Lung (tissue), 12 donors: Measurements from ENCODE around the gene MIPEP. TPM values are rescaled to one million over a fixed set of nuclear protein-coding genes. Genes with fewer than 3 reads are reported as not detected.
"Not testable (repeated sequence)": the region's sequence is repeated elsewhere in the genome, so short reads cannot be mapped to it uniquely, and the experiment has no call there.

Experiments
- ATAC-seq: fragments of 200-7000 bp; cut with Tn5 transposase; one replicate; pipeline ENCODE4 v1.9.1; 2020; ENCODE audit warnings: moderate number of reproducible peaks; ENCODE audit not compliant: insufficient read depth, low FRiP score
- DNase-seq, 3 donors: peaks; one replicate each; pipeline ENCODE4 v3.0.0-alpha.2; 2013 to 2017
- H3K27ac ChIP-seq, 2 donors: one replicate each; pipeline ENCODE4 v1.5.1; 2013; ENCODE audit warnings: mild to moderate bottlenecking in 2 of 2, moderate library complexity in 2 of 2, control low read depth in 1 of 2, inconsistent platforms in 1 of 2, low read depth in 1 of 2, low read length in 1 of 2
- H3K27me3 ChIP-seq, 3 donors: one replicate each; pipeline ENCODE4 v1.5.1; 2013; ENCODE audit warnings: low read length in 2 of 3; ENCODE audit not compliant: control insufficient read depth in 3 of 3, insufficient read depth in 3 of 3
- H3K36me3 ChIP-seq, 4 donors: one replicate each; pipeline ENCODE4 v1.5.1; 2013; ENCODE audit warnings: low read length in 4 of 4, mild to moderate bottlenecking in 1 of 4, moderate library complexity in 1 of 4; ENCODE audit not compliant: control insufficient read depth in 4 of 4, insufficient read depth in 4 of 4
- H3K4me1 ChIP-seq, 5 donors: one replicate each; pipeline ENCODE4 v1.5.1; 2013; ENCODE audit warnings: low read length in 5 of 5, mild to moderate bottlenecking in 2 of 5, moderate library complexity in 1 of 5; ENCODE audit not compliant: control insufficient read depth in 5 of 5, insufficient read depth in 5 of 5
- H3K4me3 ChIP-seq: one replicate; pipeline ENCODE4 v1.5.1; 2013; ENCODE audit warnings: mild to moderate bottlenecking, control low read depth, moderate library complexity
- H3K9ac ChIP-seq, 2 donors: one replicate each; pipeline ENCODE4 v1.5.1; 2013; ENCODE audit warnings: low read length in 2 of 2, control low read depth in 1 of 2; ENCODE audit not compliant: insufficient read depth in 1 of 2
- H3K9me3 ChIP-seq, 4 donors: one replicate each; pipeline ENCODE4 v1.5.1; 2013; ENCODE audit warnings: low read length in 3 of 4, mild to moderate bottlenecking in 1 of 4, moderate library complexity in 1 of 4; ENCODE audit not compliant: control insufficient read depth in 4 of 4, insufficient read depth in 3 of 4
- WGBS, 2 donors: extraction: QIAGEN DNeasy Blood & Tissue Kit; methylation state at CpG; one replicate each; pipeline ENCODE4 v1.1.7; 2013; 5-methylcytosine and 5-hydroxymethylcytosine counted together
- polyA plus RNA-seq, 2 donors: library from polyadenylated mRNA; stranded (reverse); fragments of 200-250 nt; gene quantifications; one replicate each; pipeline ENCODE4 v1.2.1, GENCODE V29; 2013
- total RNA-seq, 2 donors: library from RNA; depleted of rRNA in 1 of 2; stranded (reverse); fragments of >200 nt in 1 of 2; gene quantifications; one replicate each; pipeline ENCODE4 v1.2.1, GENCODE V29; 2014 to 2021
- TF ChIP-seq, protein P1 (sequence below): IDR thresholded peaks from 2 replicates; pipeline ENCODE4 v1.5.1; 2012; ENCODE audit warnings: mild to moderate bottlenecking; ENCODE audit errors: control extremely low read depth, extremely low read depth
- donor health status: control.
- donor health status: control.
- donor health status: Bipolar disorder and iron deficiency.
- donor health status: healthy.
- donor health status: DM: yes; HTN: yes; CAD: no.

Gene MIPEP
- total and polyA plus RNA-seq, 4 donors = 12.9 to 35.1 (median 25.3) TPM

DNA sequence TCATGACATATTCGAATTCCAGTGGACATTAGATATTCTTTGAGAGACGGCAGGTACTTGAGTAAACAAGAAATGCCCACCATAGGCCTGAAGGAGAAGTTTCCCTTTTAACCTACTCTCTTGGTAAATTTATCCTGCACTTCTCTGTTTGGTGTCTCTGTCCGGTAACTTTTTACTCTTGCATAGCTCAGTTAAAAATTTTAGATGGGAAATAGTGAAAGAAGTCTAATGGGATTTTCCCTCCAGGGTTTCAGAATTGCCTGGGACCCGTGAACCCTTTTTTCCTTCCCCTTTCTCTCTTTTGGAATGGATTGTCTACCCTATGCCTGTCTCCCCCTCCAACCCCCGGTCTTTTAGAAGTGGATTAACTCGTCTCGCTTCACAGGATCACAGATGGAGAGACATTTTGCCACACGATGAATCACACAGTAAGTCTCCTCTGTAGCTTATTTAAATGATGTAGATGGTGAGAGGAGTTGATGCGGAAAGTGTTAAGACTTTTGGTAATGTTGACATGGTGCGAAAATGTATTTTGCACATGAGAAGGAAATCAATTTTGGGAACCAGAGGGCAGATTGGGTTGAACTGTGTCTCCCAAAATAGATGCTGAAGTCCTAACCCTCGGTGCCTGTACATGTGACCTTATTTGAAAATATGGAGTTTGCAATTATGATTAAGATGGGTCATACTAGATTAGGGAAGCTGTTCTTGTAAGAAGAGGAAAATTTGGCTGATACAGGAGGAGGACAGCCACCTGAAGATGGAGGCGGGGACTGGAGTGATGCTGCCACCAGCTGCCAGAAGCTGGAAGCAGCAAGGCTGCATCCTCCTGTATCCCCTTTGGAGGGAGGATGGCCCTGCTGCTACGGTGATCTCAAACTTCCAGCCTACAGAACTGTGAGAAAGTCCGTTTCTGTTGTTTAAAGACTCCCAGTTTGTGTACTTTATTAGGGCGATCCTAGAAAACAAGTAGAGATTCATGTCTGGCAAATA lies 711 bp upstream of the MIPEP start:
- DNase-seq (no peak), ATAC-seq (no peak)
- Histone ChIP-seq H3K4me1 (peaks cover 0 to 16% (median 2%) of the 10 kb centered on the region in 5 donors), H3K9me3 (no peaks in the 10 kb centered on the region), H3K36me3 (peaks cover 0 to 2% (median 1%) of the 10 kb centered on the region in 4 donors), H3K9ac (peak overlapping the region in 1 of 2 donors; percentile 33), H3K27ac (peak overlapping the region in 1 of 2 donors; percentile 43), H3K4me3 (peak overlapping the region; percentile 98), H3K27me3 (no peaks in the 10 kb centered on the region)
- TF ChIP-seq, protein P1, sequence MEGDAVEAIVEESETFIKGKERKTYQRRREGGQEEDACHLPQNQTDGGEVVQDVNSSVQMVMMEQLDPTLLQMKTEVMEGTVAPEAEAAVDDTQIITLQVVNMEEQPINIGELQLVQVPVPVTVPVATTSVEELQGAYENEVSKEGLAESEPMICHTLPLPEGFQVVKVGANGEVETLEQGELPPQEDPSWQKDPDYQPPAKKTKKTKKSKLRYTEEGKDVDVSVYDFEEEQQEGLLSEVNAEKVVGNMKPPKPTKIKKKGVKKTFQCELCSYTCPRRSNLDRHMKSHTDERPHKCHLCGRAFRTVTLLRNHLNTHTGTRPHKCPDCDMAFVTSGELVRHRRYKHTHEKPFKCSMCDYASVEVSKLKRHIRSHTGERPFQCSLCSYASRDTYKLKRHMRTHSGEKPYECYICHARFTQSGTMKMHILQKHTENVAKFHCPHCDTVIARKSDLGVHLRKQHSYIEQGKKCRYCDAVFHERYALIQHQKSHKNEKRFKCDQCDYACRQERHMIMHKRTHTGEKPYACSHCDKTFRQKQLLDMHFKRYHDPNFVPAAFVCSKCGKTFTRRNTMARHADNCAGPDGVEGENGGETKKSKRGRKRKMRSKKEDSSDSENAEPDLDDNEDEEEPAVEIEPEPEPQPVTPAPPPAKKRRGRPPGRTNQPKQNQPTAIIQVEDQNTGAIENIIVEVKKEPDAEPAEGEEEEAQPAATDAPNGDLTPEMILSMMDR = no peak
- WGBS, 2 donors = 39 to 45% methylated on average over 15 of the region's 15 CpGs

DNA sequence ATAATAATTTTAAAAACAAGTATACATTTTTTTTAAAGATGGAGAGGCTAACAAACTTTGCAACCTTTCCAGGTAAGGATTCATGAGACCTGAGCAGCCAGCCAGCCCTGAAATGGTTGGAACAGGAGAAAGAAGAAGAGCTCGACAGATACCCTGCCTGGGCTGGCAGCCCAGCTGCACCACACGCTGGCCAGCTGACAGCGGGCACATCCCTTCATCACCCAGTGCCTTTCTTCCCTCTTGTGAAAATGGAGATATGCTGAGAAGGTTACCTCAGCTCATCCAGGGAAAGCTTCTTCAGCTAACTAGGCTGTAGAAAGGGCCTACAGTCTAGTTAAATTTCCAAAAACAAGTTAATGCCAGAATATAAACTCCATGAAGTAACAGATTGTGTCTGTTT lies 4.8 kb downstream of the MIPEP start:
- not testable (repeated sequence) for DNase-seq, H3K27ac ChIP-seq, H3K4me3 ChIP-seq, H3K27me3 ChIP-seq, H3K9me3 ChIP-seq, ATAC-seq, H3K9ac ChIP-seq
- peaks cover 0 to 26% (median 2%) of the 10 kb centered on the region in 5 donors for H3K4me1 ChIP-seq
- WGBS, 2 donors = 97 to 98% methylated on average over 3 of the region's 3 CpGs
- H3K36me3 ChIP-seq = peaks cover 4 to 15% (median 9%) of the 10 kb centered on the region in 4 donors

DNA sequence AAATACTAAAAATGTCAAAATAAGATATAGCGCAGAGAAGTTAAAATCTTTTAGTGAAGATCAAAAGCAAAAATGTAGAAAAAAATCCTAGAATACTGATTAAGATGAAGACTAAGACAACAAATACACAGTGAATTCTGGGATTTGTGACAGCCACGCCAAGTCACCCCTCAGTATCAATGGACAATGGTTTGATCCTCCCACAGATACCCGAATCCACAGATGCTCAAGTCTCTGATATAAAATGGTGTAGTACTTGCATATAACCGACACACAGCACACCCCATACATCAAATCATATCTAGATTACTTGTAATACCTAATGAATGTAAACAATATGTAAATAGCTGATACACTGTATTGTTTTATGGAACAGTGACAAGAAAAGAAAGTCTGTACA lies 5.9 kb downstream of the MIPEP start:
- WGBS, 2 donors = 91 to 92% methylated on average over 4 of the region's 4 CpGs
- Histone ChIP-seq H3K27ac (no peak overlapping the region), H3K9me3 (no peaks in the 10 kb centered on the region), H3K27me3 (no peaks in the 10 kb centered on the region), H3K9ac (no peak overlapping the region), H3K4me1 (peaks cover 0 to 25% (median 2%) of the 10 kb centered on the region in 5 donors), H3K4me3 (no peak overlapping the region), H3K36me3 (peaks cover 9 to 21% (median 13%) of the 10 kb centered on the region in 4 donors)
- no peak for ATAC-seq
- TF ChIP-seq, protein P1 = no peak
- DNase-seq = no peak

DNA sequence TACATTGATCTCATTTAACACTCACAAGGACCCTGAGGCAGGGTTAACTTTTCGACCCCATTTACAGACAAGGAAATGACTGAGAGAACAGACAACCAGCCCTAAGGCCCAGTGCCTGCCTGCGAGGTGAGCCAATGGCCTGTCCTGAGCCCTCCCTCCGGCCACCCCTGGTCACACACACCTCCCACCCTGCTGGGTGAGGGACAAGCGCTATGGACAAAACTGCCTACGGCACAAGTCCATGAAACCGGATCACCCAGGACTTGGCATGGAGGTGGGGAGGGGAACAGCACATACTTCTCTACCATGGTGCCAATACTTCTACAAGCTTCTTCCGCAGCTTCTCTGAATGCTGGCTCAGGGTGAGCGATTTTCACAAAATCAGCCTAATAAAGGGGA lies 7.8 kb downstream of the MIPEP start:
- H3K4me1 ChIP-seq = peaks cover 0 to 17% (median 2%) of the 10 kb centered on the region in 5 donors
- peaks cover 9 to 21% (median 14%) of the 10 kb centered on the region in 4 donors for H3K36me3 ChIP-seq
- 90 to 96% methylated on average over 8 of the region's 8 CpGs for WGBS, 2 donors
- H3K9ac ChIP-seq, ATAC-seq, H3K27me3 ChIP-seq, H3K4me3 ChIP-seq, H3K9me3 ChIP-seq, H3K27ac ChIP-seq: not testable (repeated sequence)
- peak in 1 of 3 donors; percentile 50 for DNase-seq

DNA sequence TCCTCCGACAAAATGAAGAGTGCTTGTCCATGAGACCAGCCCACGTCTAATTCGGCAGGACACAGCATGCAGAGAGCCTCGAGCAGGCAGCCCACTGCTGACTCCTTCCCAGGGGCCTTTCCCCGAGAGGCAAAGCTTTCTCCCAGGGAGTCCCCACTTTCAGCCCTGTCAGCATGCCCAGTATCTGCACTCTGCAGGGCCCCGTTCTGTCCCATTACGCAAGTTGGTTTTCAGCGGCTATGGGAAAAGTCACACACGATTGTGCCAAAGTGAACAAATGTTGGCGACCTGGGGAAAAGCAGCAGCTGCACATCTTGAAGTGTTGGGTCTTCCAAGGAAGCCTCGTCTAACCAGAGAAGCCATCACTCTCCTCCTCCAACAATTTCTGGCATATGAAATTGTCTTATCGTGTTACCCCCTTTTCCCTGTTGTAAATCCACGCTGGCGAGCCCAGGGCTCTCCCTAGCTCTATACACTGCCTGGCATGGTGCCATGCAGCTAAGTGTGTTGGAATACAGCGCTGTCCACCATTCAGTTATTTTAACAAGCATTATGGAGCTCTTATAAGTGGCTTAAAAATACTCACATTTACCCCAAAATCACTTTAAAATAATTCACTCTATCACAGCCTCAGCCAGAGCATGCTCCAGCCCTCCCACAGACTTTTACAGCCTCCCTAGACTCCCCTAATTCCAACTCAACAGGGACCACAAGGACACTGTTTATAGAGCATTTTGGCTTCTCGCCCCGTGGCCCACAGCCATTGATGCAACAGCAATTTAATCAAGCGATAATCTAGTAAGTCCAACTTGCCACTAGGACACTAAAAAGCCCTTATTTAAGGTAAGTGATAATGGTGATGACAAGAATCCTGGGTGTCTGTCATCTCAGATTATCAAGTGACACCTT lies 8.5 kb downstream of the MIPEP start:
- DNase-seq = peak; percentile 81 to 91 (median 90)
- not testable (repeated sequence) for H3K27me3 ChIP-seq, H3K9ac ChIP-seq, H3K4me3 ChIP-seq, H3K9me3 ChIP-seq, ATAC-seq, H3K27ac ChIP-seq
- Histone ChIP-seq H3K4me1 (peaks cover 0 to 23% (median 2%) of the 10 kb centered on the region in 5 donors), H3K36me3 (peaks cover 9 to 21% (median 14%) of the 10 kb centered on the region in 4 donors)
- 81 to 89% methylated on average over 12 to 16 of the region's 18 CpGs for WGBS, 2 donors
